ENCODE results near the gene C2CD3. TPM values are rescaled to one million over a fixed set of nuclear protein-coding genes. Genes with fewer than 3 reads are reported as not detected.

C2CD3 gene
- polyA plus RNA-seq, 3 donors, result 0.87 to 12.1 (median 2.9) TPM

DNA sequence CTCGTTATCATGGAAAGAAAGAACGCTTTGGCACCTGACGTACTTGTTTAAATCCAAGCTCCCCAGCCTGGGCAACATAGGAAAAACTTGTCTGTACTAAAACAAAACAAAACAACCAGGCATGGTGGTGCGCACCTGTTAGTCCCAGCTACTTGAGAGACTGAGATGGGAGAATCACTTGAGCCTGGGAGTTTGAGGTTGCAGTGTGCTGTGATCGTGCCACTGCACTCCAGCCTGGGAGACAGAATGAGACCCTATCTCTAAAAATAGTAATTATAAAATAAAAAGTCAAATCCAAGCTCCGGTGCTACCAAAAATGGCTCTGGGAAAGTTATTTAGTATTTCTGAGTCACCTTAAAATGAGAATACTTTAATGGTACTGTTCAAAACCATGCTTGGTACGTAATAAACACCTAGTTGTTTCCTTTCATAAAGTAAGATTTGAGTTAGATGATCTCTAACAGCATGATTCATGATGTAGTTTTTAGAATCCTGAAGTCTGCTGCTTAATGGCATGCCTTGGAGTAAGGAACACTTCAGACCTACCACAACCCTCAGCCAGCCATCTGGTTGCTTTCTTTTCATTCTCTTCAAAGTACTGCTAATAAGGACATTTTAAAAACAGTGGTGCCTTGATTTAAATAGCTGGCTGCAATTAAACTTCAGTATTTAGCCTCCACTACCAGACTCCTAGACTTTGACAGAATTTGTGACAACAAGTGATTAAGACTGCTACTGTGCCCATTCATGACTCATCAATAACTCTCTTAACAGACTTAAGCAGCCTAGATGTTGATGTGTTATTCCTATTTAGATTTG is 8.6 kb upstream of the C2CD3 start:
- peaks cover 8% of the 10 kb centered on the region for H3K79me2 ChIP-seq (ENCODE audit: insufficient read depth, low read length)
- H3K36me3 Mint-ChIP-seq, result peaks cover 3 to 4% of the 10 kb centered on the region in 2 donors
- DNase-seq, result no peak
- no peak overlapping the region for H3K4me3 Mint-ChIP-seq
- H2AFZ ChIP-seq (ENCODE audit: insufficient read depth, low read depth, low read length, poor library complexity, severe bottlenecking), result no peak overlapping the region
- no peak overlapping the region for H3K27ac Mint-ChIP-seq
- H3K27ac ChIP-seq (ENCODE audit: low read depth in 1 of 2, low read length in 2 of 2), result no peak overlapping the region
- H3K27me3 Mint-ChIP-seq (ENCODE audit: low read depth in 3 of 3), result peaks cover 0 to 2% (median 0%) of the 10 kb centered on the region in 3 donors
- no peak overlapping the region for H3K9ac ChIP-seq (ENCODE audit: insufficient read depth, low read length, poor library complexity, severe bottlenecking)
- H3K4me1 ChIP-seq (ENCODE audit: control insufficient read depth in 1 of 2, insufficient read depth in 2 of 2, low read length in 2 of 2), result no peaks in the 10 kb centered on the region
- WGBS (ENCODE audit: insufficient coverage), result no CpG with 5 or more reads among the region's 7 CpGs
- H3K4me1 Mint-ChIP-seq, result peaks cover 2% of the 10 kb centered on the region
- no peaks in the 10 kb centered on the region for H3K9me3 ChIP-seq (replicated peaks in 1 of 2; ENCODE audit: control insufficient read depth in 1 of 2, insufficient read depth in 1 of 2, low read length in 2 of 2)
- no peaks in the 10 kb centered on the region for H3K27me3 ChIP-seq (ENCODE audit: control insufficient read depth in 2 of 2, insufficient read depth in 2 of 2, low read length in 2 of 2)
- peaks cover 5% of the 10 kb centered on the region for H4K20me1 ChIP-seq (ENCODE audit: insufficient read depth, low read length)
- no peaks in the 10 kb centered on the region for H3K36me3 ChIP-seq (replicated peaks in 1 of 2; ENCODE audit: control insufficient read depth in 1 of 2, insufficient read depth in 2 of 2, low read length in 2 of 2)
- no peak overlapping the region for H3K4me3 ChIP-seq (replicated peaks in 1 of 3; ENCODE audit: low read depth in 2 of 3, low read length in 3 of 3)
- H3K4me2 ChIP-seq (replicated peaks; ENCODE audit: extremely low read depth, low read length, poor library complexity, severe bottlenecking), result no peak overlapping the region
- TF ChIP-seq, protein P1, sequence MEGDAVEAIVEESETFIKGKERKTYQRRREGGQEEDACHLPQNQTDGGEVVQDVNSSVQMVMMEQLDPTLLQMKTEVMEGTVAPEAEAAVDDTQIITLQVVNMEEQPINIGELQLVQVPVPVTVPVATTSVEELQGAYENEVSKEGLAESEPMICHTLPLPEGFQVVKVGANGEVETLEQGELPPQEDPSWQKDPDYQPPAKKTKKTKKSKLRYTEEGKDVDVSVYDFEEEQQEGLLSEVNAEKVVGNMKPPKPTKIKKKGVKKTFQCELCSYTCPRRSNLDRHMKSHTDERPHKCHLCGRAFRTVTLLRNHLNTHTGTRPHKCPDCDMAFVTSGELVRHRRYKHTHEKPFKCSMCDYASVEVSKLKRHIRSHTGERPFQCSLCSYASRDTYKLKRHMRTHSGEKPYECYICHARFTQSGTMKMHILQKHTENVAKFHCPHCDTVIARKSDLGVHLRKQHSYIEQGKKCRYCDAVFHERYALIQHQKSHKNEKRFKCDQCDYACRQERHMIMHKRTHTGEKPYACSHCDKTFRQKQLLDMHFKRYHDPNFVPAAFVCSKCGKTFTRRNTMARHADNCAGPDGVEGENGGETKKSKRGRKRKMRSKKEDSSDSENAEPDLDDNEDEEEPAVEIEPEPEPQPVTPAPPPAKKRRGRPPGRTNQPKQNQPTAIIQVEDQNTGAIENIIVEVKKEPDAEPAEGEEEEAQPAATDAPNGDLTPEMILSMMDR (IDR thresholded peaks at IDR 0.05), result no peak
- H3K9me3 Mint-ChIP-seq, result no peaks in the 10 kb centered on the region
- intact Hi-C loops (cut with micrococcal nuclease), result loop anchor here in 1 of 2 donors (10.0 kb wide), 1 partner anchor 215 kb away; no protein-coding TSS in a partner anchor

DNA sequence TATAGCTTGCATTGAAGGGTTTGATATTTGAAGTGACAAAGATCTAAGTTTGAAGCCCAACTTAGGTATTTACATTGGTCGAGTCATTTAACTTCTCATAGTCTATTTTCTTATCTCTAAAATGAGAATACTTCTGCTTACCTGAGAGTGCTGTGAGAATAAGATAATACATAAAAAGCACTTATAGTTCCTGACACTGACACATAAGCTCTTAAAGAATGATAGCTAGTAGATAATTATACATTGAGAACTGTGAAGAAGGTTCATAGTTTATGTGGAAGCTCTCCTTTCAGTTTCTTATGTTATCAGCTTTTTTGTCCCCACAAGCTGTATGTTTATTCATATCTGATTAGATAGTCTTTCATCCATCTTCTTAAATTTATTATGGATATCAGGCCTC is 5.1 kb upstream of the C2CD3 start:
- Mint-ChIP-seq H3K4me3 (no peak overlapping the region), H3K36me3 (peaks cover 3 to 4% of the 10 kb centered on the region in 2 donors), H3K9me3 (no peaks in the 10 kb centered on the region), H3K4me1 (no peaks in the 10 kb centered on the region), H3K27me3 (ENCODE audit: low read depth in 3 of 3) (no peaks in the 10 kb centered on the region), H3K27ac (no peak overlapping the region)
- Histone ChIP-seq H2AFZ (ENCODE audit: insufficient read depth, low read depth, low read length, poor library complexity, severe bottlenecking) (no peak overlapping the region), H3K79me2 (ENCODE audit: insufficient read depth, low read length) (peaks cover 19% of the 10 kb centered on the region), H3K27ac (ENCODE audit: low read depth in 1 of 2, low read length in 2 of 2) (no peak overlapping the region), H3K27me3 (ENCODE audit: control insufficient read depth in 2 of 2, insufficient read depth in 2 of 2, low read length in 2 of 2) (no peaks in the 10 kb centered on the region), H3K36me3 (replicated peaks in 1 of 2; ENCODE audit: control insufficient read depth in 1 of 2, insufficient read depth in 2 of 2, low read length in 2 of 2) (no peaks in the 10 kb centered on the region), H4K20me1 (ENCODE audit: insufficient read depth, low read length) (peaks cover 5% of the 10 kb centered on the region), H3K4me3 (replicated peaks in 1 of 3; ENCODE audit: low read depth in 2 of 3, low read length in 3 of 3) (no peak overlapping the region), H3K4me1 (ENCODE audit: control insufficient read depth in 1 of 2, insufficient read depth in 2 of 2, low read length in 2 of 2) (peaks cover 10 to 12% of the 10 kb centered on the region in 2 donors), H3K4me2 (replicated peaks; ENCODE audit: extremely low read depth, low read length, poor library complexity, severe bottlenecking) (no peak overlapping the region), H3K9me3 (replicated peaks in 1 of 2; ENCODE audit: control insufficient read depth in 1 of 2, insufficient read depth in 1 of 2, low read length in 2 of 2) (no peaks in the 10 kb centered on the region), H3K9ac (ENCODE audit: insufficient read depth, low read length, poor library complexity, severe bottlenecking) (no peak overlapping the region)
- WGBS (ENCODE audit: insufficient coverage), result no CpG with 5 or more reads among the region's 1 CpG
- TF ChIP-seq, protein P1 (IDR thresholded peaks at IDR 0.05), result no peak
- DNase-seq, result no peak
- intact Hi-C loops (cut with micrococcal nuclease), result loop anchor here in 1 of 2 donors (10.0 kb wide), 1 partner anchor 211 kb away; no protein-coding TSS in a partner anchor

Data from CD14-positive monocyte (primary cell).